ENCODE data around the gene ERCC6L.

Gene ERCC6L

GRCh38 chrX:72159769-72160168, 79.1 kb downstream of the ERCC6L start:
- no peak for DNase-seq (ENCODE audit: low spot score)

DNA sequence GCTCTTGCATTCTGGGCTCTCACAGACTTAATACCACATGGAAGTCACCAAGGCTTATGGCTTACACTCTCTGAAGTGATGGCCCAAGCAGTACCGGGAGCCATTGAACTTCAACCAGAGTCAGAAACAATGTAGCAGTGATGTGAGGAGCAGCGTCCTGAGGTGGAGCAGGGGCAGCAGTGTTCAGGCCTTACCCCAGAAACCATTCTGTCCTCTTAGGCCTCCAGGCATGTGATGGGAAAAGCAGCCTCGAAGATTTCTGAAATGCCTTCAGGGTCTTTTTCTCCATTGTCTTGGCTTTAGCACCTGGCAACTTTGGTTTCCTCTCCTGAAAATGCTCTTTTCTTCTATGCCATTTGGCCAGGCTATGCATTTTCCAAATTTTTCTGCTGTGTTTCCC, 80.1 kb downstream of the ERCC6L start:
- no peak for DNase-seq (ENCODE audit: low spot score)
